ENCODE data around the gene GPX1. TPM values are rescaled to one million over a fixed set of nuclear protein-coding genes. Genes with fewer than 3 reads are reported as not detected.

GPX1 gene
- total RNA-seq, 1 donor from 2014 or later: 422 TPM

DNA sequence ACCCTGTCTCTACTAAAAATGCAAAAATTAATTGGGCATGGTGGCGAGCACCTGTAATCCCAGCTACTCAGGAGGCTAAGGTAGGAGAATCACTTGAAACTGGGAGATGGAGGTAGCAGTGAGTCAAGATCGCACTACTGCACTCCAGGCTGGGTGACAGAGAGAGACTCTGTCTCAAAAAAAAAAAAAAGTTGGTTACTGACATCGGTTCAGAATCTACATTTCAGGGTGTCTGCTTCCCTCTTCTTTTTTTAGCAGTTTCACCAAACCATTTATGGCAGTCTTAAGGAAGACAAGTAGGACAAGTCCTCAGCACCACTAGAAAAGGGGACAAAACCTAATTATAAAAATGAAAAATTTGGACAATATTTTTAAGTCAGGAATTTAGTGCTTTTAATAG is 15.0 kb downstream of the GPX1 start:
- H3K4me1 ChIP-seq: peaks cover 4 to 22% of the 10 kb centered on the region in 2 donors
- intact Hi-C loops (cut with DNase I): loop anchor here (5.0 kb wide), 1 partner anchor 69 kb away; the partner anchor contains the start of genes RHOA and TCTA
- H3K4me3 ChIP-seq: no peak overlapping the region
- no peak for DNase-seq (ENCODE audit: low spot score in 2 of 2)
- TF ChIP-seq, protein P1, sequence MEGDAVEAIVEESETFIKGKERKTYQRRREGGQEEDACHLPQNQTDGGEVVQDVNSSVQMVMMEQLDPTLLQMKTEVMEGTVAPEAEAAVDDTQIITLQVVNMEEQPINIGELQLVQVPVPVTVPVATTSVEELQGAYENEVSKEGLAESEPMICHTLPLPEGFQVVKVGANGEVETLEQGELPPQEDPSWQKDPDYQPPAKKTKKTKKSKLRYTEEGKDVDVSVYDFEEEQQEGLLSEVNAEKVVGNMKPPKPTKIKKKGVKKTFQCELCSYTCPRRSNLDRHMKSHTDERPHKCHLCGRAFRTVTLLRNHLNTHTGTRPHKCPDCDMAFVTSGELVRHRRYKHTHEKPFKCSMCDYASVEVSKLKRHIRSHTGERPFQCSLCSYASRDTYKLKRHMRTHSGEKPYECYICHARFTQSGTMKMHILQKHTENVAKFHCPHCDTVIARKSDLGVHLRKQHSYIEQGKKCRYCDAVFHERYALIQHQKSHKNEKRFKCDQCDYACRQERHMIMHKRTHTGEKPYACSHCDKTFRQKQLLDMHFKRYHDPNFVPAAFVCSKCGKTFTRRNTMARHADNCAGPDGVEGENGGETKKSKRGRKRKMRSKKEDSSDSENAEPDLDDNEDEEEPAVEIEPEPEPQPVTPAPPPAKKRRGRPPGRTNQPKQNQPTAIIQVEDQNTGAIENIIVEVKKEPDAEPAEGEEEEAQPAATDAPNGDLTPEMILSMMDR (IDR thresholded peaks at IDR 0.05): no peak
- H3K27me3 ChIP-seq: no peaks in the 10 kb centered on the region
- H3K36me3 ChIP-seq: no peaks in the 10 kb centered on the region
- H3K27ac ChIP-seq: peak overlapping the region; percentile 46 to 77
- no peaks in the 10 kb centered on the region for H3K9me3 ChIP-seq

DNA sequence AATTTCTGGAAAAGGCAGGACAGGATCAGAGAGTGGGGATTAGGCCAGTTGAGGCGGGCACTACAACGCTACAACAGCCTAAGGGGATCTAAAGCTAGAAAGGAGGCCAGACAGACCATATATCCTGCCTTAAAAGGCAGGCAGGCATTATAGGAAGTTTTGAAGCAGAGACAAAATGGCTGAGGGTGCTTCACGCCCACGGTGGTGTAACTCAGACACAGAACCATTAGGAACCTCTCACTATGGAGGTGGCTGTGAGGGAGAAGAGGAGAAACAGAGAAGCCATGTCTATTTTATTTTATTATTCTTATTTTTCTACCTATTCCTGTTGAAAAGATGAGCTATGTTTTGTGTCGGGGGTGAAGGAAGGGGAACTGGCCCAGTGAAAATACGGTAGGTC is 16.2 kb downstream of the GPX1 start:
- Histone ChIP-seq H3K4me1 (peaks cover 4 to 22% of the 10 kb centered on the region in 2 donors), H3K9me3 (no peaks in the 10 kb centered on the region), H3K27me3 (no peaks in the 10 kb centered on the region), H3K36me3 (peaks cover 0 to 3% of the 10 kb centered on the region in 2 donors), H3K27ac (peak overlapping the region; percentile 46 to 52), H3K4me3 (no peak overlapping the region)
- TF ChIP-seq, protein P1 (IDR thresholded peaks at IDR 0.05): no peak
- intact Hi-C loops (cut with DNase I): loop anchor here (5.0 kb wide), 1 partner anchor 70 kb away; the partner anchor contains the start of genes RHOA and TCTA
- DNase-seq (ENCODE audit: low spot score in 2 of 2): no peak

DNA sequence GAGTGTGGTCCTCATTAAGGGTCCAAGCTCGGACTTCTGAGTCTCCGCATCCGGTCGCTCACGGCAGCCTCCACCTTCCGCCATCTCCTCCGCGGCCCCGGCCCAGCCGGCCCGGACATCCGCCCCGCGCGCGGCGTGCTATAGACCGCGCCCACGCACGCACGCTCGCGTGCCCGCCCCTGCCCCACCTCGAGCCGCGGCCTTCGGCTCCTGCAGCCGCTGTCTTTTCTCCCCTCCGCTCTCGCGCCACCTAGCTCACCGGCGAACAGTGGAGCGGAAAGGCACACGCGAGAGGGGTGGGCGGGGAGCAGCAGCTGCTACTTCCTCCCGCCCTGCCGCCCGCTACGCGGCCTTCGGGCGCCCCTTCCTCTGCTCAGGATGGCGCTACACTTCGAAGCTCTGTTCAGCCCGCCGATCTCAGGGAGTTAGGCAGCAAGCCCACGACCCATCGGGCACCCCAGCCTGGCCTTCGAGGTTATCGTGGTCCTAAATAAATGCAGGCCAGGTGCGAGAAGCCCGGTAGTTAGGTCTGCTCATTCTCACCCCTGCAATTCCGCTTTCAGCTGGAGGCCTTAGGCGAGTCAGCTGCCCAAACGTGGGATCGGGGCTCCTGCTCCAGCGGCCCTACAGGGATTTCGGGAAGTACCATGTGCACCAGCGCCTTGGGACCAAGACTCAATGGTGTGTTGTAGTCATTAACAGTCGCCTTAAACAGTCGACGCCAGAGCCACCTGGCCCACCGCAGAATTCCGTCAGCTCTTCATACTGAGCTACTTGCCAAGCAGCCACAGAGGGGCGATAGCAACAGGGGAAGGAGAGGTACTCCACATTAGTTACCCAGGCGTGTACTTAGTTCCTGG is 18.0 kb downstream of the GPX1 start, which contains the start of gene USP4:
TSS of gene USP4 (minus strand) at position 113 of the 860 bp plus-strand sequence. CDS start at position 84, 29 bp downstream.
- Histone ChIP-seq H3K27ac (peak within 1 kb of the TSS; percentile 93 to 98), H3K36me3 (peaks cover 7 to 12% of the 10 kb centered on the region in 2 donors), H3K9me3 (no peaks in the 10 kb centered on the region), H3K4me1 (peaks cover 4 to 17% of the 10 kb centered on the region in 2 donors), H3K4me3 (peak within 1 kb of the TSS; percentile 75 to 85), H3K27me3 (no peaks in the 10 kb centered on the region)
- intact Hi-C loops (cut with DNase I): loop anchor here (1.0 to 5.0 kb wide), 3 partner anchors 17 to 109 kb away; partner anchors contain the start of genes RHOA and TCTA
- peak; percentile 63 to 94 for DNase-seq (ENCODE audit: low spot score in 2 of 2)
- TF ChIP-seq, protein P1 (IDR thresholded peaks at IDR 0.05): peak; percentile 35 to 47 (median 47)

DNA sequence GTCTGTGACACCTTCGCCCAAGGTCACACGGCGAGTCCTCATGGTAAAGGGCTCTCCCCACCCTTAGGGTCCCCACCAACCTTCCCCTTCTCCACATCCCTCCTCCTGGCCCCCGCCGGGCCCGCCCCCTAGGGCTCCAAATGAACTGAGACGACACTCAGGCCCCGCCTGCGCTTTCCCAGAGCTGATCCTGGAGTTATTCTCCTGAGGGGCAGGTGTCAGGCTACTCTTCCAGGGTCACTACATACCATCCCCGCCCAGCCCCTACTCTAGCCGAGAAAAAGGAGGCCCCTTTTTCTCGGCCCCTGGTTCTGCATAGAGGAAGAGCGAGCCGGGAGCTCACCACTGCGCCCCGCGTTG is 18.6 kb downstream of the GPX1 start:
- Histone ChIP-seq H3K27me3 (no peaks in the 10 kb centered on the region), H3K27ac (peak overlapping the region; percentile 93 to 98), H3K4me1 (peaks cover 4 to 14% of the 10 kb centered on the region in 2 donors), H3K36me3 (peaks cover 13 to 18% of the 10 kb centered on the region in 2 donors), H3K9me3 (no peaks in the 10 kb centered on the region), H3K4me3 (peak overlapping the region; percentile 75 to 85)
- intact Hi-C loops (cut with DNase I): no loop called here
- DNase-seq (ENCODE audit: low spot score in 2 of 2): peak in 1 of 2 donors; percentile 70
- TF ChIP-seq, protein P1 (IDR thresholded peaks at IDR 0.05): no peak

DNA sequence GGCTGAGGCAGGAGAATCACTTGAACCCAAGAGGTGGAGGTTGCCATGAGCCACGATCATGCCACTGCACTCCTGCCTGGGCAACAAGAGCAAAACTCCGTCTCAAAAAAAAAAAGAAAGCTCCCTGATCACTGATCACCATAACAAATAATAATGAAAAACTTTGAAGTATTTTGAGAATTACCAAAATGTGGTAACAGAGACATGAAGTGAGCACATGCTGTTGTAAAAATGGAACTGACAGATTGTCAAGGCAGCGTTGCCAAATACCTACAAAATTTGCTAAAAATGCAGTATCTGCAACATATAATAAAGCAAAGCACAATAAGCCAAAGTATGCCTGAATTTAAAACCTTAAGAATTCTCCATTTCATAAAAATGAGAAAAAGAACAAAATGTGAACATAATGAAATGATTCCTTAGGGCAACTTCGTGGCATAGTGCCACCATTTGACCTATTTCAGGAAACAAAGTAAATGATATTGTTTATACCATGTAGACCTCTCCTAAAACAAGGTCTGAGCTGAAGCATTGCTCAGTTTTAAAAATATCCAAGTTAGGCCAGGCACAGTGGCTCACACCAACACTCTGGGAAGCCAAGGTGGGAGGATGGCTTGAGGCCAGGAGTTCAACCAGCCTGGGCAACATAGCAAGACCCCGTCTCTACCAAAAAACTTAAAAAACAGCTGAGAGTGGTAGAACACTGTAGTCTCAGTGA is 24.1 kb downstream of the GPX1 start:
- no peaks in the 10 kb centered on the region for H3K27me3 ChIP-seq
- H3K4me1 ChIP-seq: peaks cover 0 to 6% of the 10 kb centered on the region in 2 donors
- TF ChIP-seq, protein P1 (IDR thresholded peaks at IDR 0.05): no peak
- H3K36me3 ChIP-seq: peaks cover 49 to 63% of the 10 kb centered on the region in 2 donors
- no peak for DNase-seq (ENCODE audit: low spot score in 2 of 2)
- no peak overlapping the region for H3K27ac ChIP-seq
- H3K4me3 ChIP-seq: no peak overlapping the region
- no peaks in the 10 kb centered on the region for H3K9me3 ChIP-seq
- intact Hi-C loops (cut with DNase I): no loop called here

Measured in ascending aorta (tissue), 2 donors.